Gastroesophageal sphincter (tissue), 4 donors: Measurements from ENCODE around the gene PDE8B. TPM values are rescaled to one million over a fixed set of nuclear protein-coding genes. Genes with fewer than 3 reads are reported as not detected.

Experiments
- ATAC-seq: fragments of 150-250 bp; one replicate; pipeline ENCODE4 v1.9.1; 2016; ENCODE audit warnings: mild to moderate bottlenecking, moderate library complexity
- H3K27ac ChIP-seq, 4 donors: fragments of 200-600 bp; sonication (generic) in 3 of 4; 1 replicate in 3 of 4; 2 replicates in 1 of 4; pipeline ENCODE4 v1.5.1; 2016 to 2019
- H3K27me3 ChIP-seq: fragments of 200-600 bp; sonication (generic); one replicate; pipeline ENCODE4 v1.5.1; 2019
- H3K36me3 ChIP-seq, 2 donors: fragments of 200-600 bp; sonication (generic); one replicate each; pipeline ENCODE4 v1.5.1; 2019; ENCODE audit warnings: control low read depth in 1 of 2
- H3K4me1 ChIP-seq, 3 donors: fragments of 200-600 bp; sonication (generic); 1 replicate in 2 of 3; 2 replicates in 1 of 3; pipeline ENCODE4 v1.5.1; 2016 to 2019; ENCODE audit warnings: control low read depth in 2 of 3
- H3K4me3 ChIP-seq, 2 donors: fragments of 200-600 bp; sonication (generic); one replicate each; pipeline ENCODE4 v1.5.1; 2019; ENCODE audit warnings: mild to moderate bottlenecking in 1 of 2, moderate library complexity in 1 of 2
- H3K9me3 ChIP-seq, 3 donors: fragments of 200-600 bp; sonication (generic); one replicate each; pipeline ENCODE4 v1.5.1; 2017 to 2019; ENCODE audit warnings: control low read depth in 2 of 3
- CTCF ChIP-seq, 4 experiments: fragments of 200-600 bp in 2 of 4; fragments of 450-650 bp in 2 of 4; sonication (generic) in 1 of 4; IDR thresholded peaks; one replicate each; pipeline ENCODE4 v1.5.1; 2017 to 2019; ENCODE audit warnings: antibody characterized with exemption in 4 of 4, mild to moderate bottlenecking in 2 of 4, moderate library complexity in 2 of 4
- EP300 ChIP-seq: sonication (generic); formaldehyde crosslinking; IDR thresholded peaks from one replicate; pipeline ENCODE4 v1.6.1; 2017; ENCODE audit warnings: antibody characterized with exemption, mild to moderate bottlenecking
- POLR2A ChIP-seq, 2 donors: fragments of 450-650 bp; IDR thresholded peaks; one replicate each; pipeline ENCODE4 v1.6.1; 2017; ENCODE audit warnings: antibody characterized with exemption in 2 of 2, mild to moderate bottlenecking in 2 of 2, moderate library complexity in 1 of 2
- POLR2AphosphoS5 ChIP-seq: sonication (generic); formaldehyde crosslinking; IDR thresholded peaks from one replicate; pipeline ENCODE4 v1.6.1; 2017; ENCODE audit warnings: antibody characterized with exemption
- WGBS, 2 donors: methylation state at CpG; one replicate each; pipeline ENCODE4 v1.1.5; 2018; ENCODE audit warnings: low coverage in 1 of 2; 5-methylcytosine and 5-hydroxymethylcytosine counted together
- total RNA-seq, 4 donors: library from RNA; depleted of rRNA; stranded (reverse); fragments of >200 nt; gene quantifications; one replicate each; pipeline ENCODE4 v1.1.0, GENCODE V29; 2016

Gene PDE8B
- total RNA-seq, 4 donors from 2014 or later, result 0.96 to 11.0 (median 2.3) TPM

GRCh38 chr5:77333451-77334123 lies 123.1 kb downstream of the PDE8B start:
- ATAC-seq, result no peak
- no peak overlapping the region for H3K4me3 ChIP-seq
- H3K36me3 ChIP-seq, result no peaks in the 10 kb centered on the region
- H3K4me1 ChIP-seq, result no peaks in the 10 kb centered on the region
- H3K9me3 ChIP-seq, result no peaks in the 10 kb centered on the region
- 28 to 92% methylated on average over 3 to 4 of the region's 5 CpGs for WGBS, 2 donors
- no peak overlapping the region for H3K27ac ChIP-seq
- no peak for TF ChIP-seq EP300
- no peak for TF ChIP-seq POLR2A (IDR thresholded peaks at IDR 0.05)
- H3K27me3 ChIP-seq, result no peaks in the 10 kb centered on the region

GRCh38 chr5:77337246-77337645 lies 126.8 kb downstream of the PDE8B start:
- no peak overlapping the region for H3K27ac ChIP-seq
- 56 to 64% methylated on average over 1 to 3 of the region's 3 CpGs for WGBS, 2 donors
- TF ChIP-seq CTCF (IDR thresholded peaks at IDR 0.05) (no peak), POLR2A (IDR thresholded peaks at IDR 0.05) (no peak), EP300 (no peak), POLR2AphosphoS5 (no peak)
- no peak overlapping the region for H3K4me3 ChIP-seq
- H3K27me3 ChIP-seq, result no peaks in the 10 kb centered on the region
- H3K9me3 ChIP-seq, result no peaks in the 10 kb centered on the region
- H3K4me1 ChIP-seq, result no peaks in the 10 kb centered on the region
- no peaks in the 10 kb centered on the region for H3K36me3 ChIP-seq
- ATAC-seq, result no peak

GRCh38 chr5:77337686-77338085 lies 127.2 kb downstream of the PDE8B start:
- no peaks in the 10 kb centered on the region for H3K36me3 ChIP-seq
- no peak for ATAC-seq
- no peaks in the 10 kb centered on the region for H3K27me3 ChIP-seq
- H3K4me1 ChIP-seq, result no peaks in the 10 kb centered on the region
- H3K4me3 ChIP-seq, result no peak overlapping the region
- no peaks in the 10 kb centered on the region for H3K9me3 ChIP-seq
- no peak overlapping the region for H3K27ac ChIP-seq
- WGBS, 2 donors, result 44 to 53% methylated on average over 2 to 3 of the region's 4 CpGs
- TF ChIP-seq POLR2AphosphoS5, result no peak
- no peak for TF ChIP-seq EP300
- TF ChIP-seq CTCF (IDR thresholded peaks at IDR 0.05), result no peak
- TF ChIP-seq POLR2A (IDR thresholded peaks at IDR 0.05), result no peak

GRCh38 chr5:77339337-77339890 lies 128.9 kb downstream of the PDE8B start:
- TF ChIP-seq POLR2AphosphoS5 (no peak), CTCF (IDR thresholded peaks at IDR 0.05) (no peak), POLR2A (IDR thresholded peaks at IDR 0.05) (no peak), EP300 (no peak)
- Histone ChIP-seq H3K27me3 (no peaks in the 10 kb centered on the region), H3K4me1 (no peaks in the 10 kb centered on the region), H3K36me3 (no peaks in the 10 kb centered on the region), H3K4me3 (no peak overlapping the region), H3K27ac (no peak overlapping the region), H3K9me3 (no peaks in the 10 kb centered on the region)
- WGBS, 2 donors, result 88 to 98% methylated on average over 3 to 4 of the region's 4 CpGs
- ATAC-seq, result no peak

DNA sequence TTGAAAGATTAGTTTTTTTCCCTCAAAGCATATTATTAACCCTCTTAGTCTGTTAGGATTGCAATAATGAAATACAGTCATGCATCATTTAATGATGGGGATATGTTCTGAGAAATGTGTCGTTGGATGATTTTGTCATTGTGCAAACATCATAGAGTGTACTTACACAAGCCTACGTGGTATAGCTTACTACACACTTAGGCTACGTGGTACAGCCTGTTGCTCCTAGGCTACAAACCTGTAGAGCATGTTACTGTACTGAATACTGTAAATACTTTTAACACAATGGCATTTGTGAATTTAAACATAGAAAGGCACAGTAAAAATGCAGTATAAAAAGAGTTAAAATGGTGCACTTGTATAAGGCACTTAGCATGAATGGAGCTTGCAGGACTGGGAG lies 132.7 kb downstream of the PDE8B start:
- H3K36me3 ChIP-seq, result no peaks in the 10 kb centered on the region
- no peak overlapping the region for H3K4me3 ChIP-seq
- H3K27ac ChIP-seq, result no peak overlapping the region
- no peaks in the 10 kb centered on the region for H3K4me1 ChIP-seq
- ATAC-seq, result no peak
- 83% methylated on average over 2 to 3 of the region's 3 CpGs for WGBS, 2 donors
- H3K27me3 ChIP-seq, result no peaks in the 10 kb centered on the region
- no peaks in the 10 kb centered on the region for H3K9me3 ChIP-seq
- TF ChIP-seq POLR2AphosphoS5 (no peak), EP300 (no peak), CTCF (IDR thresholded peaks at IDR 0.05) (no peak), POLR2A (IDR thresholded peaks at IDR 0.05) (no peak)
